ENCODE measurements around the gene STOX2. TPM values are rescaled to one million over a fixed set of nuclear protein-coding genes. Genes with fewer than 3 reads are reported as not detected.
"Not testable (repeated sequence)": the region's sequence is repeated elsewhere in the genome, so short reads cannot be mapped to it uniquely, and the experiment has no call there.

Gene STOX2
- total RNA-seq, 1 experiment from 2014 or later, result not detected

DNA sequence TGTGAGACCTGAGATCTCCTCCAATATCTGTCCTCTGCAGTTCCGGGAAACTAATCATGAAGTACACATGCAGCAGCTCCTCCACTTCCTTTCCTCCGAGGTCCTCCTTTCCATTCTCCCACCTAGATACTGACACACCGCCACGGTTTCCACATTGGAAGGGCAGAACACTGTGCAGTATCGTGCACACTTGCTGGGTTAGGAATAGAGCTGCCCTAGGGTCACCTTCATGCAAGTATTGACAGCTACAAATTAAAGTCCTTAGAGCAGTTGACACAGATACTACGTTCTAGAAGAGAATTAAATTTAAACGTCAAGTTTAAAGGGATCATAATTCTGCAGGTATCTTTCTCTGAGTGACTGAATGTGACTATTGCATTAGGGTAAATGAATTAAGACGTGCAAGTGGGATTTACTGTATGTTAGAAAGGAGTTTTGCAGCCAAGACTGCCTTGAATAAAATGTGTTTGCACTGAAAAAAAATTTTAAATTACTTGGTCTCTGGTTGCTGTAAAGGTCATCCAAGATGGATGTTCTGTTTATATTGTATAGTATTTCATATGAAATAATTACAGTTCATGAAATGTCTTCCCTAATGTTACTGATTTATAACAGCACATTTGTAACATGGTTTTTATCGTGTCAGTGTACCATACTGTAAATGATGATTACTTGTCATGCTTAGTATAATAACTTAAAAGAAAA, 117.7 kb downstream of the STOX2 start:
- no peak for DNase-seq (ENCODE audit: low spot score)

DNA sequence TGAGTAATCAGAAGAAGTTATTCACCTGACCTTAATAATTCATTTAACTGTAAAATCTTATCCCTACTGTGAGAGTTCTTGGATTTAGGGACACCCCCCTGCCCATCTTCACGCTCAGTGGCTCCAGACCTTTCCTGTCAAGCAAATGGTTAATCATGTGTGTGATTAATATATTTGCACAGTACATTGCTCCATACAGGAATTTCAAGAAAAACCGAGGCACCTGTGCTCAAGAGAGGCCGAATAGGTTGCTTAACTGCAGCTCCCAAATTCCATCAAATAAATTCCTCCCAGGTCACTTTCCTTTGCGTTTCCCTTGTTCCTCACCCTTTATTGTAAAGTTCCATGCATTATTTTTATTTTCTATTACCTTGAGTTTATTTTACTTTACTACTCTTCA, 119.5 kb downstream of the STOX2 start:
- no peak for DNase-seq (ENCODE audit: low spot score)

DNA sequence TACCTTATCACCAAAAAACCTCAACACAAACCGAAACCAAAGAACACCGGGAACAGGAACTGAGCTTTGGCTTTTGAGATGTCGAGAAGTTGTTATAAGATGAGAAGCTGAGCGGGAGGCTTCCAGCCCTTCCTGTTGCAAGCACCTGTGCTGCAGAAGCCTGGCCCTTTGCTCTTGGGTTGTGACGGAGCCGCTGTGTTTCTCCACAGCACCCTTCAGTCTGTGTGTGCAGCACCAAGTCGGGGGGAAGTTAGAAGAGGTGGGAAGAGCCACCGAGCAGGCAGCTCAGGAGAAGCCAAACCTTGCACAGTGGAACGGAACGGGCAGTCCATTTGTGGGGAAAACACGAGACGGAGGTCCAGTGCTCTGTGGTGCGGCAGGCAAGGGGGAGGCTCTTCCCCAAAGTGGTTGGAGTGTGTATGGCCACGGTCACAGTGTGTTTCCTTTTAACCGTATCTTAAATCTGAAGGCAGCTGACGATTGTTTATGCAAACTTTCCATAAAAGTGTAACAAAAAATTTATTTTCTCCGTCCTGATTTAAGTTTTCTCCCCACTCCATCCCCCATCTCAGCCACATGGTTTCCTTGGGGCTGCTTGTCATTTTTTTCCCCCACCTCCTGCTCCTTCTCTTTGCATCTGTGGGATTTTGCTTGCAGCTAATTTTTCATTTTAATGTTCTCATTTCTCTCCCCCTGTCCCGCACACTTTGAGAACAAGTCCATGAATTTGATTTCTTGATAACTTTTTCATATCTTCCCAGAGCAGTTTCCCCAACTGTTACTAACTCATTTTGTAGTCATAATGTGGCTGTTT, 123.7 kb downstream of the STOX2 start:
- no peak for DNase-seq (ENCODE audit: low spot score)

DNA sequence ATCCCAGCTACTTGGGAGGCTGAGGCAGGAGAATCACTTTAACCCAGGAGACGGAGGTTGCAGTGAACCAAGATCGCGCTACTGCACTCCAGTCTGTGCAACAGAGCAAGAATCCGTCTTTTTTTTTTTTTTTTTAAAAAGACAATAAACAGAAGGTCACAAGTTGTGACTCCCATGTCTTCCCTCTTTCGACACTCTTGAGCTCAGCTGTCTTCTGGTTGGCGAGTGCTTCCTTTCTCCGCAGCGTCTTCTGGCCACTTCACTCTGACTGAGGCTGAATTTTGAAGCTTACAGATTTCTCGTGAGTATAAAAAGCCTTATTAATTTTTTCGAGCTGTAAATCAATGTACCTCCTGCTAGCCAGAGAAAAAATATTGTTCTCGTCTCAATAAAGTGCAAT, 124.9 kb downstream of the STOX2 start:
- no peak for DNase-seq (ENCODE audit: low spot score)

DNA sequence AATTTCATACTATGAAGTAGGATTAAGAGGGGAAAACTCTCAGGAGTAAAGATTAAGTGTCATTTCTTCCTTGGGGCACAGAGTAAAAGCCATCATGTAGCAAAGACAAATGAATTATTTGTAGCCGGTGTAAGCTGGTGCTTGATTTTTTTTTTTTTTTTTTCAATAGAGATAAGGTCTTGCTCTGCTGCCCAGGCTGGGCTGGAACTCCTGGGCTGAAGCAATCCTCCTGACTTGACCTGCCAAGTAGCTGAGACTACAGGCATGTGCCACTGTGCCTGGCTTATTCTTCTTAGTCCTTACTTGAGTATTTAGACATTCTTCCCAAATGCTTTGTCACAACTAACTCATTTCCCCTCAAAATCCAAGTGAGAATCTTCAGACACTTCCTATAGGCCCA, 125.7 kb downstream of the STOX2 start:
- DNase-seq (ENCODE audit: low spot score), result no peak

DNA sequence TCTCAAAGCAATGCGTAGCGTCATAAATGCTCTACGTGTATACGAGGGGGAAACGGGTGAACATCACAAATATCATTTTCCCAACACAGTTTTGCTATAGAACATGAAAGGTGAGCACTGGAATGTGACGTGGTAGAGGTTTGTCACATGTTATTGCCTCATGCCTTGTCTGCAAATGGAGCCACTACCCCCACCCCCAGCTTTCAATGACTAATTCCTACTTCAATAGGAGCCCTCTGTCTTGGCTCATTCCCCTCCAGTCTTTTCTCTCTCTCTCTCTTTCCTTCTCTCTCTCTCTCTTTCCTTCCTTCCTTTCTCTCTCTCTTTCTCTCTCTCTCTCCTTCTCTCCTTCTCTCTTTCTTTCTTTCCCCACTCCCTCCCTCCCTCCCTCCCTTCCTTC, 127.0 kb downstream of the STOX2 start:
- DNase-seq (ENCODE audit: low spot score), result no peak

DNA sequence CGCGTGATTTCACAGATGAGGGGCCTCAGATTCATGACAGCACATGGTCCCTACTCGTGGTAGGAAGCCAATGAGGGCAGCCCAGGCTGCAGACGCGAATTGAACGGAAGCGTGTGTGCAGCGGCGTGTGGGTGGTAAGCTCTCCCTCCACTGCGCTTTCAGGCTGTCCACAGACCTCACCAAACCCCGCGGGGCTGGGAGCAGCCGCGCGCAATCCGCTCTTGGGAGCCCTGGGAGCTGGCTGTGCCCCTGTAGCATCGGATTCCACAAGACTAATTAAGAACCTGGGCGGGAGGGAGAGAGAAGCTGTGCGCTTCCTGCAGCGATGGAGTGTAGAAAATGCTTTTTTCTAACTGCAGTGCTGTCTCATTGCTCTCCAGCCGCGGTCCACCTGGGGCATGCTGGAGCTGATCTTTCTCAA, 134.9 kb downstream of the STOX2 start:
- no peak for DNase-seq (ENCODE audit: low spot score)

DNA sequence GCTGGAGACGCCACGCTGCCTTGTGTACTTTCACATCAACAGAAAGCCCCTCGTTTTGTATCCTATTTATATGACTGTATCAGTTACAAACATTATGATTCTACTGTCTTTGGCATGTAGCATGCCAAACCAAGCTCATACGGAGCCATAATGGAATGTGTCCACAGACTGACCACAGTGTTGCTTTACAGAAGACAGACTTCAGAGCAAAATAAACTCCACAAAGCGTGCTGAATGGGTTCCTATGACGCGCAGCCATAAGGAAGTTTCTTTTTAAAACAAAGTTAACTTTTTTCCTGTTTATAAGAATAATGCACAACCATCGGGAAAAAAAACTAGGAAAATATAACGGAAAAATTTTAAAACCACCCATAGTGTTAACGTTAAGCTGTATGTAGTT, 136.0 kb downstream of the STOX2 start:
- DNase-seq (ENCODE audit: low spot score), result no peak

DNA sequence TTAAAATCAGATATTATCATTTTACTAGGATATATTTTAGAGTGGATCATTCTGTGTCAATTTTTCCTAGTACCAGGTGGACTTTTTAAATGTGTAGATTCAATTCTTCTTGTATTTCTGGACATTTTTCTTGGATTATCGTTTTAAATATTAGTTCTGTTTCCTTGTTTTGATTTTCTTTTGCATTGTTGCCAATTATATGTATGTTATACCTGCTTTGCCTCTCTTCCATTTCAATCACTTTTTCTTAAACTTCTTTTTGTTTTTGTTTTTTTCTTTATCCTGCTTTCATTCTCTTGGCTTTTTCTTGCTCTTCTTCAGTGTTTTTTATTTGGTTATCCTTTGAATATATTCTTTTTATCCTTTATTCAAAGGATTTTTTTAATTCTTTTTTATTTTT, 141.0 kb downstream of the STOX2 start:
- no peak for DNase-seq (ENCODE audit: low spot score)

DNA sequence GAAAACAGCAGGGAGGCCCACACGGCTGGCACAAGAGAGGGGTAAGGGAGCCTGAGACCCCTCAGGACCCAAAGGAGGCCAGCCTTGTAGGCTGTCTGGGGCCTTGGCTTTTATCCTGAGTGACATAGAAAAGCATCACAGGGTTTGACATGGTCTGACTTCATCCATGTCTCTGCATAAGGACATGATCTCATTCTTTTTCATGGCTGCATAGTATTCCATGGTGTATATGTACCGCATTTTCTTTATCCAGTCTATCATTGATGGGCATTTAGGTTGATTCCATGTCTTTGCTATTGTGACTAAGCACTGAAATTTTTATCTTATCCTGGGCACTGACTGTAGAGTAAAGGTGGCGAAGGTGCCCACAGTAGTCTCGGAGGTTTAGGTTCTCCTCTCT, 146.2 kb downstream of the STOX2 start:
- DNase-seq (ENCODE audit: low spot score), result not testable (repeated sequence)

DNA sequence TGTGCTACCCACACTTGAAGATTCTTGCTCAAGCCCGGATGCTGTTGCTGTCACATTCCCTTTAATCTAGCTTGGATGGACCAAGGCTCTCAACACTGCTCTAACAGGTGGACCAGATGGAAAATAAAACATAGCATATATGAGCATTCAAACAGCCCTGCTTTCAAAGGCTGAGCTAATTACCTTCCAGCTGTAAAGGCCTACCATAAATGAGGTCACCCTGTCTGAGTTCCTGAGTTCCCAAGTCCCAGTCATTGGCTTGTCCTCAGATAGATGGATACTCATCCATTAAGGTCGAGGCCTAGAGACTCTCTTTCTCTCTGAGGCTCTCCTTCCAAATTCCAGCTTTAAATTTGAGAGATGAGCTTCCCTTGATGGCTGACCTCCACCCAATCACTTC, 147.5 kb downstream of the STOX2 start:
- no peak for DNase-seq (ENCODE audit: low spot score)

DNA sequence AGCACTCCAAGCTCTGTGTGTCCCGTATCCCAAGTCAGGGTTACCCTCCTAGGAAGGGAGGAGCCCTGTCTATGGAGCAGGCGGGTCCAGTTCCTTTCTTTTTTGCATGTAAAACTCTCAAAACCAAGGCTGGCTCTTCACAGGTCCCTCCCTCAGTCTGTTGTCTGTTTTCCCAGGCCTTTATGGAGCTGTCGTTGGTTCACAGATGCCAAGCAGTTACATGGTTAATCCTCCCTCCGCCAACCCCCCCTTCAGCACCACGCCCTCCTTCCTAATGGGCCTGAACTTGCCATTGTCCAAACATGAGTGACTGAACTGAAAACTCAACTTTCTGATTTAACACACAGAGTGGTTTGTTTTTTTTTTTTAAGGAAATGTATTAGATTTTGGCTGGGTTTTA, 148.3 kb downstream of the STOX2 start:
- no peak for DNase-seq (ENCODE audit: low spot score)

DNA sequence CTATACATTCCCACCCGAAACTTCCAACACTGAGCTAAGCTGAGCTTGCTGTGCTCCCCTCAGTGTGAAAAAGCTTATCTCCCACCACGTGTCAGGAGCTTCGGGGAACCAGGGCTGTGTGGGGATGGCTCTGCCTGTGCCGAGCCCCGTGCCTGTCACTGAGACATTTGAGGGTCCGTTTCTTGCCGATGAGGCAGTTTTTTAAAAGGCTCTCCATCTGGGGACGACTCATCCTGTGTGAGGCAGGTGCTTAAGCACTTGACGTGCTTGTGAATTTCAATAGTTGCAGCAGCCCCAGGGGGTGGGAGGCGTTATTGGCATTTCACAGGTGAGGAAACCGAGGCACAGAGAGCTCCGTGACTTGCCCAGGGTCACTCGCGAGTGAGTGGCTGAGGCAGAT, 151.8 kb downstream of the STOX2 start:
- DNase-seq (ENCODE audit: low spot score), result no peak

DNA sequence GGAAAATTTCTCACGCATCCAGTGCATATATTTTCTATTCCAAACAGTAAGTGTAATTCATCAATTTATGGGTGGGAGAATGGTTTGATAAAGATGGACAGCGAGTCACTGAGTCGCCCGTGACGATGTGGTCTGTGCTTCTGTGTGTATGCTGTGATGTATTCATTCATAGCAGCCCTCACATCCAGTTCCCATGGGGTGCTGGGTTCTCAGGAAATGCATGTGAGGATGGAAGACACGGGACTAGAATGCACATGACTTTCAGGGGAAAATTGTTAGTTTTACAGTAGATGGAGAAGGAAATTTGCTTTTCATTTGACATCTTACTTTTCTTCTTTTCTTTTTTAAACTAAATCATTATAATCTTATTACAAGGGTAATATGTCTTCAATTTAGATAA, 152.9 kb downstream of the STOX2 start:
- no peak for DNase-seq (ENCODE audit: low spot score)

DNA sequence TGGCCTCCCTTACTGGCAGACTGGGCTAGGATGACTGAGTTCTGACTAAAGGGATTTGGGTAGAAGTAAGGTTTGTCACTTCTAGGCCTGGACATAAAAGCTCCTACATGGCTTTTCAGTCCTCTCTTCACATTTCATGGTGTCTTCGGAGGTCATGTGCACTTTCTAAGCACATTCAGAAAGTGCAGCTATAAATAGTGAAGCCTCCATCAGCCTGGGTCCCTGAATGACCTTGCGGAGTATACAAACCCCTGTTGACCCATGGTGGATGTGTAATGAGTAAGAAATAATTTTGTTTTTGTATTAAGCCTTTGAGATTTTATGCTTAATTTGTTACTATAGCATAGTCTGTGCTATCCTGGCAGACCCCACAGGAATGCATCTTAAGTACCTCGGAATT, 154.0 kb downstream of the STOX2 start:
- no peak for DNase-seq (ENCODE audit: low spot score)

DNA sequence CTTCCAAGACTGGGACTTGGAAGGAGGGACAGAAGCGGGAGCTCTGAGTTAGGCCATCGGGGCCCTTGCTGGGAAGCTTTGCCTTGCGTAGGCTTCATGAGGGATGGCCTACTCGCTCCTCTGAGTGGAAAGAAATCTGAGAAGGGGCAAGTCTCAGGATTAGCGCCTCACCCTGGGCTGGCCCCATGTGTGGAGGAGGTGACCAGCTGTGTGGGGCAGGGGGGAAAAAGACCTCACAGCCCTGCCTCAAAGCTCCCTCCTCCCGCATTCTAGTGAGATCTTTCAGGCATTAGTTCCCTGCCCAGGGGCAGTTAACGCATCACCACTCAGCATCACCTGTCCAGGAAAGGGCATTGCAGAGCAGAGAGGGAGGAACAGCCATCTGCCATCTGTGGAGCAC, 156.5 kb downstream of the STOX2 start:
- no peak for DNase-seq (ENCODE audit: low spot score)

DNA sequence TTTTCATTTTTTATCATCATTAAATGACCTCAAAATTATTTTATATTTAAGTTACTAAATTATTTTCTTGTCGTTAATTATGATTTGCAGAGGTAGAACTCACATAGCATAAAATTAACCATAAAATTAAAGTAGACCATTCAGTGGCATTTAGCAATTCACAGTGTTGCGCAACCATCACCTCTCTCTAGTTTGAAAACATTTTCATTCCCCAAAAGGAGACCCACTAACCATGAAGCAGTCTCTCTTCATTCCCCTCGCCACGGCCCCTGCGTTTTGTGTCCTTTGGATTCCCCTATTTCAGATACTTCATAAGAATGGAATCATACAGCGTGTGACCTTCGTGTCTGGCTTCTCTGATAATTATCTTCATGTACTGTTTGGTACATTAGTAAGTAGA, 157.7 kb downstream of the STOX2 start:
- no peak for DNase-seq (ENCODE audit: low spot score)

DNA sequence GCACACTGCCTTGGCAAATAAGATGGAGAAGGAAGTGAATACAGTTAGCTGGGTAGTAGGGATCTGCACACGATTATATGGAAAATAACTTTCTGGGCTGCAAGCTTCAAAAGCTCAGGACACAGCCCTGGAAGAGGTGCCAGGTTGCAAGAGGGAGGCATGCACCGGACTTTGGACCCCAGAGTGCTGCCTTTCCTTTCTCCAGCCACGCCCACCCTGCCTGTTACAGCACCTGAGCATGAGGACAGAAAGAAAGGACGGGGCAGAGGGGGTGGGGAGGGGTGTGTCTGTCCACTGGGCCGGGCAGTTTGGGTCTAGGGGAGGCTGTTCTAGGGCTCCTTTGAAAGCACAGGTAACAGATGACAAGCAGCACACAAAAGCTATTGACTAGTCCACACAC, 159.8 kb downstream of the STOX2 start:
- peak; percentile 6 for DNase-seq (ENCODE audit: low spot score)

DNA sequence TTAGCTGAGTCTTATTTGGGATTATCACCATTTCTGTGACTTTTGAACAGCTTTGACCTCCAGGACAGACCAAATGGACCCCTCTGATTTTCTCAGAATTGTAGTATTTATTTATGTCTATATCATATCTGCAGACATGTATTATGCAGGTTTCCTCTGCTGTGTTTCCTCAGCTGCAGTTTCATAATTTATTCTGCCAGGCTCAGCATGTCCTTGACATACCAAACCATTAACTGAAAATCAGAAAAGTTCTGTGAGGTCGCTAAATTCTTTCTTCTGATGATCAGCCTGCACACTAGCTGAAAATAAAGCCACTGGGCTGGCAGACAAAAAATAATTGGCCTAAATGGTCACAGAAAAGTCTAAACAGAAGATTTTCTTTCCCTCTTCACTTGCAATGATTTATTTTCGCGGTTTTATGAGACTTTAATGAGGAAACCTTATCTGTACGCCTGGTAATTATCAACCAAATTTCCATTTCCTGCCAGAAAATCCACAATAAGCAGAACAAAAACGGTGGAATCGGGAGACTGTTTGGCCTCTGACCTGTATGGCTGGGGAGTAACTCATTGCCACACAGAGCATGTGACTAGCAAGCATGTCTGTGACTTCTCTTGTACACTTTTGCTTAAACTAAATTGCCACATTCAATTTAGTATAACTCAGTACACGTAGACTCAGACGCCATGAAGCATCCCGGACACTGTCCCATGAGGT, 161.6 kb downstream of the STOX2 start:
- no peak for DNase-seq (ENCODE audit: low spot score)

DNA sequence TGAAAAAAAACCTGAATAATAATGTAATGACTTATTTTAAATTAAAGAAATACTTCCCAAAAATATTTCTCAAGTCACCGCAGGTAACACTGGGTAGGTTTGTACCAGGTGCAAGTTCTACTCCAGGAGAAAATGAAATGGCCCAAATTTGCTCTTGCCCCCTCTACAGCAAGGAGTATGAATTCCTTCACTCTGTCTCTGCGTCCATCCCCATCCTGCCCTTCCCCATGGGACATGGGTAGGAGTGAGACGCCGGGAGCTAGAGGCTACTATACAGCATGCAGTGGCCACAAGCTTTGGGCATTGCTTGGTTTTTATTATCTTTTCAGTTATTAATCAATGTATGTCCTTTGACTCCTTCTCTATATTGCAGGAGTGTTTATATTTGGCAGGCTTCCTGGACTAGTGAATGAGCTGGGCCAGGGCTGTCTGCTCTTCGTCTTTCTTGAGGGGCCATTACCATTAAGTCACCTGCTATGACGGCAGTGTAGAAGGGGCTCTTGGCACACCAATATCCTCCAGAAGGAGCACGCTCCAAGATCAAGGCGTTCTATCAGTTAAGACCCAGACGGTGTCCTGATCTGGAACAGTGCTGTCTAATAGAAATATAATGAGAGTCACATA, 162.9 kb downstream of the STOX2 start:
- no peak for DNase-seq (ENCODE audit: low spot score)

Measured in HT-29 (cell line).